Naive thymus-derived CD4-positive, alpha-beta T cell (primary cell): ENCODE measurements around the gene PRKCI. TPM values are rescaled to one million over a fixed set of nuclear protein-coding genes. Genes with fewer than 3 reads are reported as not detected.

Experiments used
- polyA plus RNA-seq, 2 donors: library from polyadenylated mRNA; unstranded; fragments of 300-500 nt; fragmentation: Illumina TruSeq; gene quantifications; one replicate each; pipeline ENCODE4 v1.2.3, GENCODE V29; 2021
- total RNA-seq, 6 experiments: library from RNA in 5 of 6; stranded (reverse) in 5 of 6; gene quantifications; 1 replicate in 5 of 6; 2 replicates in 1 of 6; pipeline ENCODE4 v1.2.3 and lab custom pipeline; 2021 to 2026

Gene PRKCI
- total and polyA plus RNA-seq, 7 experiments from 2014 or later: 14.7 to 26.2 (median 21.7) TPM

Other genes with a start within 250 kb of the PRKCI start
- gene GPR160, start 184.4 kb upstream of the PRKCI start, total RNA-seq: 10 to 100 TPM in 2 of 5 experiments, 1 to 10 TPM in 3; 6.1 to 44.3 (median 8.7) TPM
- gene GPR160, start 184.4 kb upstream of the PRKCI start, polyA plus RNA-seq: 10 to 100 TPM; 17.1 to 22.8 TPM
- 100 to 1,000 TPM in 4 of 5 experiments, 10 to 100 TPM in 1; 78.9 to 215 (median 158) TPM for gene PHC3, start 40.7 kb upstream of the PRKCI start, total RNA-seq
- gene PHC3, start 40.7 kb upstream of the PRKCI start, polyA plus RNA-seq: 10 to 100 TPM; 46.3 to 67.2 TPM
- 10 to 100 TPM; 19.1 to 80.5 (median 40.9) TPM for gene SKIL, start 135.3 kb downstream of the PRKCI start, total RNA-seq
- 1 to 10 TPM; 4.7 to 6.0 TPM for gene SKIL, start 135.3 kb downstream of the PRKCI start, polyA plus RNA-seq
- gene CLDN11, start 196.4 kb downstream of the PRKCI start, total RNA-seq: not detected
- gene CLDN11, start 196.4 kb downstream of the PRKCI start, polyA plus RNA-seq: not detected